GM12878 (cell line): Measurements from ENCODE around the gene ADAM11.

Source experiments
- BRCA1 ChIP-seq: IDR thresholded peaks from 2 replicates; pipeline ENCODE4 v1.6.1; 2011; ENCODE audit warnings: low read depth, low read length, improper control_type of control experiment
- EP300 ChIP-seq, 2 experiments: fragments of 150-350 bp in 1 of 2; IDR thresholded peaks; 2 replicates each; pipeline ENCODE4 v1.6.1; 2011 to 2012; ENCODE audit warnings: low read depth in 2 of 2, low read length in 2 of 2, borderline replicate concordance in 1 of 2, improper control_type of control experiment in 1 of 2, inconsistent platforms in 1 of 2; ENCODE audit not compliant: control insufficient read depth in 1 of 2
- POLR2AphosphoS5 ChIP-seq: IDR thresholded peaks from 2 replicates; pipeline ENCODE4 v1.6.1; 2011; ENCODE audit warnings: mild to moderate bottlenecking, low read length, inconsistent platforms
- RFX5 ChIP-seq: IDR thresholded peaks from 2 replicates; pipeline ENCODE4 v1.6.1; 2011; ENCODE audit warnings: low read depth, low read length, improper control_type of control experiment
- TF ChIP-seq, protein P1 (sequence below), 3 experiments: IDR thresholded peaks in 2 of 3; conservative IDR thresholded peaks in 1 of 3; 2 replicates each; pipeline ENCODE4 v1.5.1; 2011; ENCODE audit warnings: low read depth in 3 of 3, low read length in 3 of 3, mild to moderate bottlenecking in 3 of 3, control low read depth in 2 of 3, moderate library complexity in 2 of 3, inconsistent platforms in 1 of 3, mixed read lengths in 1 of 3; ENCODE audit not compliant: control insufficient read depth in 2 of 3, insufficient read depth in 1 of 3; ENCODE audit errors: extremely low read depth in 1 of 3
- TF ChIP-seq, protein P2 (sequence below): IDR thresholded peaks from 2 replicates; pipeline ENCODE4 v1.6.1; 2012; ENCODE audit warnings: mild to moderate bottlenecking, low read depth, low read length

DNA sequence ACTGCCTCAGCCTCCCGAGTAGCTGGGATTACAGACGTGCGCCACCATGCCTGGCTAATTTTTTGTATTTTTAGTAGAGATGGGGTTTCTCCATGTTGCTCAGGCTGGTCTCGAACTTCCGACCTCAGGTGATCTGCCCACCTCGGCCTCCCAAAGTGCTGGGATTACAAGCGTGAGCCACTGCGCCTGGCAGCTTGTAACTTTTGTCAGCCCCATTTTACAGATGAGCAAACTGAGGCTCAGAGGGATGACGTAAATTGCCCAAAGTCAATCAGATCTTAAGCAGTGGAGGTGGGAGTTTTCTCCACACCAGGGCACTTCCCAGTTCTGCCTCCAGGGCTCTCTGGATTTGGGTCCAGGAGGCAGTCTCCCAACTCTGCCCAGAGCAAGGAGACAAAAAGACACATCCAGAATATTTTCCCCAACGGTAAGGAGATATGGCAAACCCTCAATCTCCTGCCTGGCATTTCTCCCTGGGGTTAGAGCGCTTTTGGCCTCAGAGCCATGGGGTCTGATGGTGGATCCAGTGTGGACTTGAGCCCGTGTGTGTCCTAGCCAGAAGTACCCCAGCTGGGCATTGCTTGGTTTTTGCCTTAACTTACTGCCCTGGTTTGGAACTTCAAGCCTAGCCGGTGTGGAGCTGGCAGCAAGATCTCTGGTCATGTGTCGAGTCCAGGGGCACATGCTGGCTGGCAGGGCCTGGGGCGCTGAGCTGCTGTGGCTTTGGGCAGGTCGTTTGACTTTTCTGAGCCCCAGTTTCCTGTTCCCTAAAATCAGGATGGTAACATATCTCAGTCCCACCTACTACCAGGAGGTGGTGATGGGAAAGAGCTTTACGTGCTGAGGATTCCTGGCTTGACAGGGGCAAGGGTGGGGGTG lies 3.4 kb downstream of the ADAM11 start:
- TF ChIP-seq EP300 (IDR thresholded peaks at IDR 0.05; ENCODE audit: borderline replicate concordance in 1 of 2, control insufficient read depth in 1 of 2, low read depth in 2 of 2, low read length in 2 of 2) (no peak), RFX5 (no peak), POLR2AphosphoS5 (no peak), BRCA1 (no peak)
- TF ChIP-seq, protein P1, sequence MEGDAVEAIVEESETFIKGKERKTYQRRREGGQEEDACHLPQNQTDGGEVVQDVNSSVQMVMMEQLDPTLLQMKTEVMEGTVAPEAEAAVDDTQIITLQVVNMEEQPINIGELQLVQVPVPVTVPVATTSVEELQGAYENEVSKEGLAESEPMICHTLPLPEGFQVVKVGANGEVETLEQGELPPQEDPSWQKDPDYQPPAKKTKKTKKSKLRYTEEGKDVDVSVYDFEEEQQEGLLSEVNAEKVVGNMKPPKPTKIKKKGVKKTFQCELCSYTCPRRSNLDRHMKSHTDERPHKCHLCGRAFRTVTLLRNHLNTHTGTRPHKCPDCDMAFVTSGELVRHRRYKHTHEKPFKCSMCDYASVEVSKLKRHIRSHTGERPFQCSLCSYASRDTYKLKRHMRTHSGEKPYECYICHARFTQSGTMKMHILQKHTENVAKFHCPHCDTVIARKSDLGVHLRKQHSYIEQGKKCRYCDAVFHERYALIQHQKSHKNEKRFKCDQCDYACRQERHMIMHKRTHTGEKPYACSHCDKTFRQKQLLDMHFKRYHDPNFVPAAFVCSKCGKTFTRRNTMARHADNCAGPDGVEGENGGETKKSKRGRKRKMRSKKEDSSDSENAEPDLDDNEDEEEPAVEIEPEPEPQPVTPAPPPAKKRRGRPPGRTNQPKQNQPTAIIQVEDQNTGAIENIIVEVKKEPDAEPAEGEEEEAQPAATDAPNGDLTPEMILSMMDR (IDR thresholded peaks at IDR 0.05 in 2 of 3, conservative IDR thresholded peaks at IDR 0.05 in 1 of 3; ENCODE audit: control insufficient read depth in 2 of 3, extremely low read depth in 1 of 3, insufficient read depth in 1 of 3, low read depth in 3 of 3, low read length in 3 of 3) = no peak
- TF ChIP-seq, protein P2, sequence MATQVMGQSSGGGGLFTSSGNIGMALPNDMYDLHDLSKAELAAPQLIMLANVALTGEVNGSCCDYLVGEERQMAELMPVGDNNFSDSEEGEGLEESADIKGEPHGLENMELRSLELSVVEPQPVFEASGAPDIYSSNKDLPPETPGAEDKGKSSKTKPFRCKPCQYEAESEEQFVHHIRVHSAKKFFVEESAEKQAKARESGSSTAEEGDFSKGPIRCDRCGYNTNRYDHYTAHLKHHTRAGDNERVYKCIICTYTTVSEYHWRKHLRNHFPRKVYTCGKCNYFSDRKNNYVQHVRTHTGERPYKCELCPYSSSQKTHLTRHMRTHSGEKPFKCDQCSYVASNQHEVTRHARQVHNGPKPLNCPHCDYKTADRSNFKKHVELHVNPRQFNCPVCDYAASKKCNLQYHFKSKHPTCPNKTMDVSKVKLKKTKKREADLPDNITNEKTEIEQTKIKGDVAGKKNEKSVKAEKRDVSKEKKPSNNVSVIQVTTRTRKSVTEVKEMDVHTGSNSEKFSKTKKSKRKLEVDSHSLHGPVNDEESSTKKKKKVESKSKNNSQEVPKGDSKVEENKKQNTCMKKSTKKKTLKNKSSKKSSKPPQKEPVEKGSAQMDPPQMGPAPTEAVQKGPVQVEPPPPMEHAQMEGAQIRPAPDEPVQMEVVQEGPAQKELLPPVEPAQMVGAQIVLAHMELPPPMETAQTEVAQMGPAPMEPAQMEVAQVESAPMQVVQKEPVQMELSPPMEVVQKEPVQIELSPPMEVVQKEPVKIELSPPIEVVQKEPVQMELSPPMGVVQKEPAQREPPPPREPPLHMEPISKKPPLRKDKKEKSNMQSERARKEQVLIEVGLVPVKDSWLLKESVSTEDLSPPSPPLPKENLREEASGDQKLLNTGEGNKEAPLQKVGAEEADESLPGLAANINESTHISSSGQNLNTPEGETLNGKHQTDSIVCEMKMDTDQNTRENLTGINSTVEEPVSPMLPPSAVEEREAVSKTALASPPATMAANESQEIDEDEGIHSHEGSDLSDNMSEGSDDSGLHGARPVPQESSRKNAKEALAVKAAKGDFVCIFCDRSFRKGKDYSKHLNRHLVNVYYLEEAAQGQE = no peak
